ENCODE results near the gene ELL.

ELL gene

GRCh38 chr19:18475762-18476331, 46.0 kb downstream of the ELL start:
- no peak for DNase-seq (ENCODE audit: low read depth)
- H3K4me3 ChIP-seq (ENCODE audit: low read depth, low read length): no peak overlapping the region
- no peak for TF ChIP-seq CTCF (IDR thresholded peaks at IDR 0.05; ENCODE audit: control insufficient read depth, extremely low read depth, insufficient read depth)

GRCh38 chr19:18475004-18475453, 46.8 kb downstream of the ELL start:
- no peak overlapping the region for H3K4me3 ChIP-seq (ENCODE audit: low read depth, low read length)
- DNase-seq (ENCODE audit: low read depth): no peak
- TF ChIP-seq CTCF (IDR thresholded peaks at IDR 0.05; ENCODE audit: control insufficient read depth, extremely low read depth, insufficient read depth): no peak

- DNase-seq (ENCODE audit: low read depth): no peak
- TF ChIP-seq CTCF (IDR thresholded peaks at IDR 0.05; ENCODE audit: control insufficient read depth, extremely low read depth, insufficient read depth): no peak
- H3K4me3 ChIP-seq (ENCODE audit: low read depth, low read length): no peak overlapping the region
Measured at GRCh38 chr19:18474366-18474887, 47.4 kb downstream of the ELL start.

- no peak for DNase-seq (ENCODE audit: low read depth)
- H3K4me3 ChIP-seq (ENCODE audit: low read depth, low read length): no peak overlapping the region
- TF ChIP-seq CTCF (IDR thresholded peaks at IDR 0.05; ENCODE audit: control insufficient read depth, extremely low read depth, insufficient read depth): no peak
Measured at GRCh38 chr19:18473706-18474087, 48.2 kb downstream of the ELL start.

- DNase-seq (ENCODE audit: low read depth): no peak
- H3K4me3 ChIP-seq (ENCODE audit: low read depth, low read length): no peak overlapping the region
- no peak for TF ChIP-seq CTCF (IDR thresholded peaks at IDR 0.05; ENCODE audit: control insufficient read depth, extremely low read depth, insufficient read depth)
Measured at GRCh38 chr19:18473003-18473705, 48.7 kb downstream of the ELL start.

- DNase-seq (ENCODE audit: low read depth): no peak
- TF ChIP-seq CTCF (IDR thresholded peaks at IDR 0.05; ENCODE audit: control insufficient read depth, extremely low read depth, insufficient read depth): no peak
Measured at GRCh38 chr19:18470787-18471186, 51.1 kb downstream of the ELL start.

More at GRCh38 chr19:18470787-18471186, 51.1 kb downstream of the ELL start:
- no peak overlapping the region for H3K4me3 ChIP-seq (ENCODE audit: low read depth, low read length)
